Endothelial cell of umbilical vein (primary cell): ENCODE data around the gene DERL2. TPM values are rescaled to one million over a fixed set of nuclear protein-coding genes. Genes with fewer than 3 reads are reported as not detected.

Source experiments
- BruUV-seq: library from RNA; stranded (reverse); fragments of 400-500 nt; replicated peaks from 2 replicates; lab custom pipeline; 2021; lab: Mats Ljungman, UMichigan
- CTCF ChIA-PET: fragments of 300-600, 350-600 bp; sonication (Branson Sonifier 250); formaldehyde crosslinking; loops from one replicate; lab custom pipeline; 2021; ENCODE audit warnings: antibody characterized with exemption, inconsistent platforms; lab: Charles Lee
- POLR2A ChIA-PET: fragments of 300-600, 350-600 bp; sonication (Branson Sonifier 250); formaldehyde crosslinking; loops from one replicate; lab custom pipeline; 2021; ENCODE audit warnings: antibody characterized with exemption, inconsistent platforms; lab: Charles Lee
- DNase-seq: peaks from one replicate; pipeline ENCODE4 v3.0.0-alpha.2; 2011; ENCODE audit warnings: low read depth, low spot score
- FAIRE-seq: peaks from 2 replicates; lab custom pipeline; 2011; peaks lifted over from hg19 to GRCh38; lab: Jason Lieb, UNC
- H2AFZ ChIP-seq: 2 replicates; pipeline ENCODE4 v1.6.0; 2012; ENCODE audit warnings: low read depth, low read length, control low read depth, inconsistent platforms
- H3K27ac ChIP-seq: 2 replicates; pipeline ENCODE4 v1.5.1; 2011; ENCODE audit warnings: low read depth, mild to moderate bottlenecking, control low read depth, low read length, moderate library complexity; ENCODE audit not compliant: insufficient read depth
- H3K27me3 ChIP-seq, 2 experiments: 2 replicates each; pipeline versions ENCODE4 v1.6.0 to v1.6.1; 2011; ENCODE audit warnings: low read length in 2 of 2, mixed read lengths in 1 of 2; ENCODE audit not compliant: control insufficient read depth in 2 of 2, insufficient read depth in 2 of 2
- H3K36me3 ChIP-seq, 2 experiments: 2 replicates in 1 of 2; 3 replicates in 1 of 2; pipeline ENCODE4 v1.5.1; 2011; ENCODE audit warnings: low read length in 2 of 2, mild to moderate bottlenecking in 1 of 2, moderate library complexity in 1 of 2; ENCODE audit not compliant: control insufficient read depth in 2 of 2, insufficient read depth in 2 of 2; ENCODE audit errors: extremely low read depth in 1 of 2
- H3K4me1 ChIP-seq: 3 replicates; pipeline ENCODE4 v1.5.1; 2011; ENCODE audit warnings: mild to moderate bottlenecking, low read length; ENCODE audit not compliant: control insufficient read depth, insufficient read depth; ENCODE audit errors: extremely low read depth
- H3K4me2 ChIP-seq: 2 replicates; pipeline ENCODE4 v1.6.1; 2011; ENCODE audit warnings: low read length, control low read depth, mixed read lengths; ENCODE audit not compliant: insufficient read depth
- H3K4me3 ChIP-seq, 3 experiments: fragments of 200-600 bp in 1 of 3; sonication (generic), shearing (Covaris generic) in 1 of 3; replicated peaks in 1 of 3; 2 replicates each; pipeline ENCODE4 v1.5.1; 2011 to 2016; ENCODE audit warnings: control low read depth in 3 of 3, low read length in 3 of 3, mild to moderate bottlenecking in 2 of 3, inconsistent platforms in 1 of 3, low read depth in 1 of 3, moderate library complexity in 1 of 3; ENCODE audit not compliant: insufficient read depth in 1 of 3
- H3K79me2 ChIP-seq: 2 replicates; pipeline ENCODE4 v1.6.0; 2012; ENCODE audit warnings: low read length, inconsistent platforms; ENCODE audit not compliant: control insufficient read depth, insufficient read depth
- H3K9ac ChIP-seq: replicated peaks from 2 replicates; pipeline ENCODE3; 2011; ENCODE audit warnings: low read length, control low read depth; ENCODE audit not compliant: insufficient read depth; ENCODE audit errors: extremely low read depth
- H3K9me1 ChIP-seq: replicated peaks from 3 replicates; pipeline ENCODE4 v1.6.0; 2011; ENCODE audit warnings: mild to moderate bottlenecking, low read length; ENCODE audit not compliant: control insufficient read depth, insufficient read depth; ENCODE audit errors: extremely low read depth
- H3K9me3 ChIP-seq: replicated peaks from 2 replicates; pipeline ENCODE4 v1.5.1; 2012; ENCODE audit warnings: low read length, inconsistent platforms; ENCODE audit not compliant: control insufficient read depth, insufficient read depth
- H4K20me1 ChIP-seq: replicated peaks from 2 replicates; pipeline ENCODE3; 2011; ENCODE audit warnings: mild to moderate bottlenecking, low read length; ENCODE audit not compliant: control insufficient read depth, insufficient read depth; ENCODE audit errors: extremely low read depth
- CTCF ChIP-seq, 2 donors: IDR thresholded peaks; 1 replicate in 1 of 2; 2 replicates in 1 of 2; pipeline ENCODE4 v1.5.1; 2011; ENCODE audit warnings: low read length in 2 of 2, mild to moderate bottlenecking in 2 of 2, moderate library complexity in 2 of 2, control low read depth in 1 of 2, inconsistent platforms in 1 of 2, low read depth in 1 of 2; ENCODE audit not compliant: insufficient read depth in 1 of 2; ENCODE audit errors: extremely low read depth in 1 of 2
- EZH2 ChIP-seq: IDR thresholded peaks from 2 replicates; pipeline ENCODE4 v1.6.1; 2012; ENCODE audit warnings: borderline replicate concordance, low read depth, mild to moderate bottlenecking, moderate library complexity, low read length, inconsistent platforms; ENCODE audit not compliant: severe bottlenecking
- FOS ChIP-seq: IDR thresholded peaks from 2 replicates; pipeline ENCODE4 v1.6.1; 2011; ENCODE audit warnings: mild to moderate bottlenecking, low read length, moderate library complexity, borderline replicate concordance; ENCODE audit not compliant: insufficient read depth
- GATA2 ChIP-seq: IDR thresholded peaks from 2 replicates; pipeline ENCODE4 v1.7.0; 2011; ENCODE audit warnings: low read depth, mild to moderate bottlenecking, moderate library complexity, mixed read lengths, low read length; ENCODE audit not compliant: insufficient read length, insufficient read depth
- JUN ChIP-seq: IDR thresholded peaks from 2 replicates; pipeline ENCODE4 v1.6.1; 2011; ENCODE audit warnings: borderline replicate concordance, low read depth; ENCODE audit not compliant: insufficient read length, insufficient read depth
- MYC ChIP-seq: IDR thresholded peaks from one replicate; pipeline ENCODE4 v1.6.1; 2011; ENCODE audit warnings: mild to moderate bottlenecking, low read depth, low read length
- POLR2A ChIP-seq: IDR thresholded peaks from 2 replicates; pipeline ENCODE4 v1.6.1; 2012; ENCODE audit warnings: low read depth, mild to moderate bottlenecking, control low read depth, low read length
- POLR2AphosphoS5 ChIP-seq: IDR thresholded peaks from 2 replicates; pipeline ENCODE4 v1.6.1; 2012; ENCODE audit warnings: low read depth, mild to moderate bottlenecking, control low read depth, low read length, moderate library complexity; ENCODE audit not compliant: insufficient read depth
- dilution Hi-C: fragments of 300-500 bp; cut with MboI; formaldehyde crosslinking; loops from one replicate; pipeline ENCODE4 v1.15.0; 2019; ENCODE audit warnings: low sequenced_read_pairs; ENCODE audit not compliant: extremely low pct_ligation_motif_present
- intact Hi-C: fragments of 100-400 bp; cut with micrococcal nuclease; formaldehyde crosslinking; loops from one replicate; pipeline ENCODE4 v1.10.0; 2022
- polyA plus RNA-seq, 4 experiments: library from polyadenylated mRNA; depleted of rRNA in 3 of 4; stranded (reverse) in 3 of 4; unstranded in 1 of 4; fragments of >200 nt; gene quantifications; 2 replicates each; pipeline versions ENCODE4 v1.2.1 to v1.2.3, GENCODE V29; 2011 to 2012; ENCODE audit warnings: missing spikeins in 1 of 4
- total RNA-seq: library from RNA; stranded (reverse); gene quantifications from 2 replicates; pipeline ENCODE4 v1.2.3, GENCODE V29; 2021
- TF ChIP-seq, protein P1 (sequence below): IDR thresholded peaks from 2 replicates; pipeline ENCODE4 v1.6.1; 2011; ENCODE audit not compliant: insufficient read depth, insufficient read length

Gene DERL2
- total and polyA plus RNA-seq, 2 donors (not counting 3 experiments of a cell fraction or from before 2014, with no cell fraction given): 84.5 to 117 TPM

DNA sequence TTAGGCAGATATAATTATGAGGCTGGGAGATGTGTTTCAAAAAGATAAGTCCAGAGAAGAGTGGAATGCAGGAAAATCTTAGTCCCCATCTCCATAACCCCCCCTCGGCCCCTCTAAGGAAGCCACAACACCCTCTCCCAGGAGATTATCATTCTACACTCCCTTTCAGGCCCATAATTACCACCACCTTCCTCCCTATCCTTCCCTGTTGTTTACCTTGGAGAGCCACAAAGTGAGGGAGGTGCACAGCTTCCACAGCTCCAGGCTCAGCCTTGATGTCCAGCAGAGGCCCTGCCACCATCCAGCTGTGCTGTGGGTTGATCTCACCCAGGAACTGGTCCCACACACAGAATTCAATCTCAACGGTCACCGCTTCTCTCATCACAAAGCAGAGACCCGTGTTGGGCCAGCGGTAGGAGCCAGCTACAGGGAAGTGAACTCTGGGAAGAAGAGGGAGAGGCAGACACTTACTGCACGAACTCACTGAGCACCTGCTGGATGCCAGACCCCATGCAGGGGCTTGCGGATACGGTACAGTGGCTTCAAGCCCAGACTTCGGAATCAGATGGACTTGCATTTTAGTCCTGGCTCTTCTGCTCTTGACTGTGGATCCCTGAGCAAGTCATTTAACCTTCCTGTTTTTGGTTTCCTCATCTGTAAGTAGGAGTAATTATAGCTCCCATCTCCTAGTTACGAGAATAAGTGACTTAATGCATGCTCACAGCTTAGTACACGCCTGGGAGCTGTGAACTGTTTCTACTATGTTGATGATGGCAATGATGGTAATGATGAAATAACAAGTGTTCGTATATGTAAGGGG lies 44.5 kb upstream of the DERL2 start:
- Histone ChIP-seq H3K79me2 (no peaks in the 10 kb centered on the region), H3K9me1 (no peaks in the 10 kb centered on the region), H2AFZ (no peak overlapping the region), H4K20me1 (no peaks in the 10 kb centered on the region), H3K27ac (no peak overlapping the region), H3K9me3 (no peaks in the 10 kb centered on the region), H3K4me3 (no peak overlapping the region), H3K27me3 (no peaks in the 10 kb centered on the region), H3K4me1 (peaks cover 26% of the 10 kb centered on the region), H3K4me2 (no peak overlapping the region), H3K36me3 (peaks cover 10 to 30% of the 10 kb centered on the region in 2 experiments), H3K9ac (no peak overlapping the region)
- dilution Hi-C loops (no loop called here), intact Hi-C loops (no loop called here)
- no peak for FAIRE-seq
- BruUV-seq: no TSS peak
- TF ChIP-seq POLR2AphosphoS5 (no peak), CTCF (IDR thresholded peaks at IDR 0.05; ENCODE audit: extremely low read depth in 1 of 2, insufficient read depth in 1 of 2, low read depth in 1 of 2, low read length in 2 of 2) (no peak), FOS (no peak), POLR2A (no peak), EZH2 (no peak), MYC (no peak), JUN (no peak), GATA2 (no peak)
- TF ChIP-seq, protein P1, sequence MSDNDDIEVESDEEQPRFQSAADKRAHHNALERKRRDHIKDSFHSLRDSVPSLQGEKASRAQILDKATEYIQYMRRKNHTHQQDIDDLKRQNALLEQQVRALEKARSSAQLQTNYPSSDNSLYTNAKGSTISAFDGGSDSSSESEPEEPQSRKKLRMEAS: no peak
- DNase-seq: no peak
- ChIA-PET POLR2A (no interaction called here), CTCF (no interaction called here)
